Effector CD8-positive, alpha-beta T cell (primary cell): Measurements from ENCODE around the gene DALRD3.

Experiments used
- DNase-seq: peaks from one replicate; lab custom pipeline; 2025; lab: John Stamatoyannopoulos, UW

Gene DALRD3

DNA sequence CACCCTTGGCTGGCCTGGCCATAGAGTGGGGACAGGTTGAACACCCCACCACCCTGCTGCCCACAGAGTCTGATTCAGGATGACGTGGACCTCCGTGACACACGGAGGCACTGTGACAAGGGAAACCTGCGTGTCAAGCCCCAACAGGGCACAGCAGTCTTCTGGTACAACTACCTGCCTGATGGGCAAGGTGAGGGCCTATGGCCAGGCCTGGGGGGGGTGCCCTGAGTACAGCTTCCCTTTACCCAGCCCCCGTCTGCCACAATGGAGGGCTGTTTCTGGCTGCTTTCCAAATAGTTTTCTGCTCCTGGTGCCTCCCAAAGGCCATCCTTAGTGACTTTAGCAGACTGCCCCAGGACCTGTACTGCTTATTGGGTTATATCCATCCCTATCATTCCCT is 12.4 kb downstream of the DALRD3 start:
- no peak for DNase-seq

DNA sequence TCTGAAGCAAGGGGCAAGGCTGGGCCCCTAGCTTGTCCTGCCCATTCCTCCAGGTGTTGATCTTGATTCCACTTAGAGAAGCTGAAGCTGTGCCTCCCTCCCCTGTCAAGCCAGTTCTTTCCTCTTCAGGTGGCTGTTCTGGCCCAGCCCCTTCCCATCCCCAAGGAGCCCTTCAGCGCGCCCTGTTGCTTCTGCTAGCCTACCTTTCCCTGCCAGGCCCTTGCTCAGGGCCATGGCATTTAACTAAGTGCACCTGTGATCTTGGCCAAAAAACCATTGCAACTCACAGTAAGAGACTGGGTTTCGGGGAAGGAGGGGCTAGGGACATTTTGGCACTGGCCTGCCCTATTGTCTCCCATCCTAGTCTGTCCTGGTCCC is 13.1 kb downstream of the DALRD3 start:
- no peak for DNase-seq

DNA sequence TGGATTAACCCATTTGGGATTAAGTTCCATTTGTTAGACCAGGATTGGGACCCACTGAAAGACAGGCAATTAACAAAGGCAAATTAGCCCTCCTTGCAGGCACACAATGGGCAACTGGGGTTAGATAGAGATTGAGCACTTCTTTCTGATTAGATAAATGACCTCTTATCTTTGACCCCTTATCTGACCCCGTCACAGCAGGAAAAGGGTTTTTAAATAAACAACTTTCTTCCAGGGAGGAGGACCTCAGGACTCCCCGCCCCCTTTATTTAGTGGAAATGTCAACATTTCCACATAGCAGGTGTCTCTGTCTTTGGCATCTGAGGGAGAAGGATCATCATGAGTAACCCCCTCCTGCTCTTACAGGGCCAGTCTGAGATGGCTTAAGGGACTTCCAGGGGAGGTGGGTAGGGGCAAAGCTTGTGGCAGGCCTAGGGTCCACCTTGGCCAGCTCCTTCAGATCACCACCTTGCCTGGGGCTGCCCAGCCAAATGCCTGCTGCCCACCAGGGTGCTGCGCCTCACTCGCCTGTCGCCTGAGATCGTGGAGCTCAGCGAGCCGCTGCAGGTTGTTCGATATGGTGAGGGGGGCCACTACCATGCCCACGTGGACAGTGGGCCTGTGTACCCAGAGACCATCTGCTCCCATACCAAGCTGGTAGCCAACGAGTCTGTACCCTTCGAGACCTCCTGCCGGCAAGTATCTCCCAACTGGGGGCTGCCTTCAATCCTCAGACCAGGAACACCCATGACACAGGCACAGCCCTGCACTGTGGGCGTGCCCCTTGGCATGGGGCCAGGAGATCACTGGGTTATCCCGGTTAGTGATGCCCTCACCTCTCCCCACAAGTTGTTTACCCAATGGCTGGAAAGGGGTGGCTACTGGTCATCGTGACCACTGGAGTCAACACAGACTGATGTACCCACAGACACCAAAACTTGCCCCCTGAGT is 13.8 kb downstream of the DALRD3 start:
- DNase-seq: no peak

DNA sequence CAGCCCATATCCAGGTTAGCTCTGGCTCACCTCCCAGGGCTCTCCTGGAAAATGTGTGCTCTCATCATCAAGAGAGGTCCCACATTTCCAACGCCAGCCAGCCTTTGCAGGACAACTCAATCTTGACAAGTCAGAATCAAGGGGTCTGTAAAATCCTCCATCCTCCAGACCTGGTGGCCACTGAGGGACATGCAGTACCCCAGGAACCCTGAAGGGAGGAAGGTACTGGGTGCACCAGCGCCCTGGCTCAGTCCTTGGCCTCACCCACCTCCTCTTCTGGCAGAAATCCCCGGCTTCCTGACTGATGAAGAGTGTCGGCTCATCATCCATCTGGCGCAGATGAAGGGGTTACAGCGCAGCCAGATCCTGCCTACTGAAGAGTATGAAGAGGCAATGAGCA is 17.2 kb downstream of the DALRD3 start:
- no peak for DNase-seq

DNA sequence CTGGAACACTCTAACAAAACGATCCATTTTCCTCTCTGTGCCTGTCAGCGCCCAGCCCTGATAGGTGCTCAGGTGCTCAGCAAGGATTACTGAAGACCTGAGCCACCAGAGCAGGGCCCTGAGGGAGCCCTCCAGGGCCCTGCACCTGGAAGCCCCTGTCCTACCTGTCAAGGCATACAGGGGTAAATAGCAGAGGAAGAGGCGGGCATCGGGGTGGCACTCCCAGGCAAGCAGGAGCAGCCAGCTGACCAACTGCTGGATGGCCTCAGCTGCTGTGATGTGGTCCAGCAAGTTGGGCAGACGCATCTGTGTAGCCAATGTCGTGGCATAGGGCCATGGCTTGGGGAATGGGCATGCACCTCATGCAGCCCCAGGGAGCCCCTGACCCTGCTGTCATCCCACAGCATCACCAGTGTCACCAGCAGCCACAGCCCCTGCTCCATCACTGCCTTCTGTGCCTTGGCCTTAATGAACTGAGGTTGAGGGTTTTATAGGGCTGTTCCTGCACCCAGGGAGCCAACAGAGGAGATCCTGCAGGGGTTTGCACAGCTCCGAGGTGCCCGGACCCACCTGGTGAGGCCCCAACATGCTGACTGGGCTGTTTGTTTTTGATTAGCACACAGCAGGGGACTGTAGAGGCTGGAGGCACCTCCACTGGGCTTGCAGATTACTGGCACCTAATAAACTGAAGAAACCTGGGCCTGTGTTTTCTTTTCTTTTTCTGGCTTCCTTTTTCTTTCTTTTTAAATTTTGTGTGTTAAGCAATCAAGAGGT is 19.1 kb downstream of the DALRD3 start:
- DNase-seq: no peak

DNA sequence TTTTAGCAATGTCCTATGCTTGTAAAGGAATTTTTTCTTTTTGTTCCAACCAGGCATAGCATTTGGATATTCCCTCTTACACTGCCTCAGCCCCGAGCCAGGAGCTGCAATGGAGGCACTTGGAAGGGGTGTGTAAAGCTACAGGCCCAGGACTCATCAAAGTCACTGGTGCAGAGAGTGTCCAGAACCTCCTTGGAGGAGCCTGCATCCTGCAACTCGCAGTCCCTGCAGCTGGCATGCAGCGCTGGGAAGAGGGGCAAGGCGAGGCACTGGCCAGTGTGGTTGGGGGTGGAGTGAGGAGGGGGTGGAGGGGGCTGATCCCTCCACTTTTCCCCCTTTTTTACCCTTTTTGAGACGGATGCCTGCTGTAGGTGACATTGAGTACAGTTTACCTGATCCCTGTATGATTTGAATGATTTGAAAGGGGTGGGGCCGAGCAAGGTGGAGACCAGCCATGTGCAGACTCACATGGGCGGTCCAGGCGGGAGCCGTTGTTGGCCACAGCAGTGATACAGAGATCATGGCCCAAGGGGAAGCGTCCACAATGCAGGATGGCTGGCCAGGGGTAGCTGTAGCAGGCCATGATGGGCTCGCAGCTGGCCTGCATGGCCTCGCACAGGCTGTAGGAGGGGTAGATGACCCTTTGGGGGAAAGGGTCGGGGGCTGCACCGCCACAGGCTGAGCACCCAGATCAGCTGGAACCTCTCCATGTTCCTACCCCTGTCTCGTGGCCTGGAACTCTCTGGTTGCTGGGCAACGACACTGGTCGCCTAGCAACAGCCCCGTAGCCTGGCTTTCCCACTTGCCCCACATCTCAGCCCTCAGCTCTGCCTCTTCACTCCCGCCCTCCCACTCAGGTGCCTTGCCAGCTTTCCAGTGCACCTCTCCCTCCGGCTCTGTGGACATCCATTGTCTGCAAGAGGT is 20.4 kb downstream of the DALRD3 start:
- DNase-seq: no peak

DNA sequence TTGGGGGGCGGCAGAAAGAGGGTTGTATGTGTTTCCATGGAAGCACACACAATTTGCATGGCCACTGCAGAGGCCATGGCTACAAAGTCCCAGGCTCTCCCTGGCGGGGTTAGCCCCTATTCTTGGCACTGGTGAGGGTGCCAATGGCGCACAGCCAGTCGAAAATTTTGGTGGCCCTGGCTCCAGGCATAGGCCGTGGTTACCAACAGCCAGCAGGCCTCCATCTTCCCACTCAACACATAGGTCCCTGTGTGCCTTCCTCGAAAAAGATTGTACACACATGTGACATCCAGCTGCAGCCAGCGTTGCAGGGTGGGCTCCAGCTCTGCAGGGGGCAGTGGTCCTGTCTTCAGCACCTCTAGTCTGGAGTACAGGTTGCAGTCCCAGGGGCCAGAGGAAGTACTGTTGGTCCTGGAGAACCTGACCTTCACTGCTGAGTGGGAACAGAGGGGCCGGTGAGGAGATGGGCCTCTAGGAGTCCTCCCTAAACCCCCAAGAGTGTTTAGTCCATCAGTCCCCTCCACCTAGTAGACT is 21.2 kb downstream of the DALRD3 start:
- DNase-seq: no peak

DNA sequence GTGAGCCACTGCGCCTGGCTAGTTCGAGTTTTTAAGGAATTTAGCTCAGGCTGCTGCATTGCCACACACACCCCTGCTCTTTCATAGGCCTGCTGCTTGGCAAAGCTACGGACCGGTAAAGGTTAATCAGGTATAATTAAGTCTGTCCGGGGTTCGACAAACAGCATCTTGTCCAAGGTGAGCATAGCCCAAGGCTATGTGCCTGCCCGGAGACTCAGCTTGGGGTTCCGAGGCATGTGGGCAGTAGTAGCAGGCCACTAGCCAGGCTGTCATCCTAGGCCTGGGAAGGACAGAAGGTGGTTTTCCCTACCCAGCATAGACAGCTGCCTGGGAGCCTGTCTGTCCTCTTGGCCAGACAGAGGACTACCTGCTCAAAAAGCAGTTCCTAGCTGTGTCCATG is 21.7 kb downstream of the DALRD3 start:
- no peak for DNase-seq

DNA sequence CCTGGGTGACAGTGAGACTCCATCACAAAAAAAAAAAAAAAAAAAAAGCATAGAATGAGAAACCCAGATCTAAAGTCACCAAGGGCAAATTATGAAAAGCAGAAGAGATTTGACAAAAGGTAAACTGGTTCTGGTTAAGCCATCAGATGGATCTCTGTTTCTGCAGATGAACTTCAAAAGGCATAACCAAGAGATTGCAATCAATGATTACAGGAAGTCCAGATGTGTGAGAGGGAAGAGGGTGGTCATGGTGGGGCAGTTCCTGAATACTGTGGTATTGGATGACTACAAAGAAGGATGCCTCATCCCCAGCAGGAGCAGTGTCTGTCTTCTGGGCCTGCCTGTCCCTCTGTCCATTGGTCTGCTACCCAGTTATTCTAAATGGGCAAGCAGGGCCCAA is 24.5 kb downstream of the DALRD3 start:
- no peak for DNase-seq

DNA sequence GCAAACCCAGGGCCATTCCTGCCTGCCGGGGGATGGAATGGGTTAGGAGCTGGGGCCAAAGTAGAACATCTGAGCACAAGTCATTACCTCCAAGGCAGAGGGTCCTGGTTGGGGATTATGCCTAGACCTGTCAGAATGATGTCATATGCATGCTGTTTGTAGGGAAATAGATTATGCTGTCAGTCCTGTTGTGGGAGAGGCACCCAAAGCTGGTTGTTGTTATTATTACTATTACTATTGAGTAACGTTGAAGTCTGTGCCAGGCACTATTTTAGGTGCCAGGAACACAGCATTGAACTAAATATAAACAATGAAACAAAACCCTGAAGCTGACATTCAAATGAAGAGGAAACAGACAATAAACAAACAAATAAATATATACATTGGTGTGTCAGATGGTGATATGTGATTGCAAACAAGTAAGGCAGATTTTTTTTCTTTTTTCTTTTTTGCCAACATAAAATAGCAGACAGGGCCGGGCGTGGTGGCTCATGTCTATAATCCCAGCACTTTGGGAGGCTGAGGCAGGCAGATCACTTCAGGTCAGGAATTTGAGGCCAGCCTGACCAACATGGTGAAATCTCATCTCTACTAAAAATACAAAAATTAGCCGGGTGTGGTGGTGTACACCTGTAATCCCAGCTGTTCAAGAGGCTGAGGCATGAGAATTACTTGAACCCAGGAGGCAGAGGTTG is 26.4 kb downstream of the DALRD3 start:
- DNase-seq: no peak

DNA sequence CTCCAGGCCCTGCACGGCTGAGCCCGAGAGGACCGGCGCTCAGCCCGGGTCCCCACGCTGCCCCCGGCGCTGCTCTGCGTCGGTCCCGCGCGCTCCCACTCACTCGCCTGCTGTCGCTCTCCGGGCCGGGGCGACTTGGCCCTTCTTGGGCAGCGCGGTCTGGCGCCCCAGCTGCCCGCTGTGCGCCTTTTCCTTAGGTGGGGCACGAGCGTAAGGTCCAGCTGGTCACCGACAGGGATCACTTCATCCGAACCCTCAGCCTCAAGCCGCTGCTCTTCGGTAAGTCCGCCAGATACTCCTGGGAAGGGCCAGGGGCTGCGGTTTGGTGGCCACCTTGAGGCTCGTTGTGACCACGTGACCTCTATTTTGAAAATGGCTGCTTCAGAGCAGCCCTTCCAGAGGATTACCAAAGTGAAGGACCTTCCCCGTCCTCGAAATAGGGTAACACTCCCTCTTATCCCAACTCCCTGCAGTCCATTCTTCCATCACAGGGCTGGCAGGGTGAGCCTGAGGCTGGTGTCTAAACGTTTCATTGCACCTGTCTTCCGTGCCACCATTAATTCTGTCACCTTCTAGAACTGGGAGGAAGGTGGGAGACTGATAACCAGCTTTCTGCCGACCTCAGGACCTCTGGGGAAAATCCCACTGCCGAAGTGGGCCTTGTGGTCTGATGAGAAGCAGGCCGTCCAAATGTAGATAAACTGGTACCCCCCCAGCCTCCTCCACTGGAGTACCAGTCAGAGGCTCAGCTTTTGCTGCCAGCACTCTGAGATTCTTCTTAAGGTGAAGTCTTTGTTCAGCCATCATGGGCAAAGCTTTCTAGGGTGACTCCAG is 27.5 kb downstream of the DALRD3 start:
- DNase-seq: no peak

DNA sequence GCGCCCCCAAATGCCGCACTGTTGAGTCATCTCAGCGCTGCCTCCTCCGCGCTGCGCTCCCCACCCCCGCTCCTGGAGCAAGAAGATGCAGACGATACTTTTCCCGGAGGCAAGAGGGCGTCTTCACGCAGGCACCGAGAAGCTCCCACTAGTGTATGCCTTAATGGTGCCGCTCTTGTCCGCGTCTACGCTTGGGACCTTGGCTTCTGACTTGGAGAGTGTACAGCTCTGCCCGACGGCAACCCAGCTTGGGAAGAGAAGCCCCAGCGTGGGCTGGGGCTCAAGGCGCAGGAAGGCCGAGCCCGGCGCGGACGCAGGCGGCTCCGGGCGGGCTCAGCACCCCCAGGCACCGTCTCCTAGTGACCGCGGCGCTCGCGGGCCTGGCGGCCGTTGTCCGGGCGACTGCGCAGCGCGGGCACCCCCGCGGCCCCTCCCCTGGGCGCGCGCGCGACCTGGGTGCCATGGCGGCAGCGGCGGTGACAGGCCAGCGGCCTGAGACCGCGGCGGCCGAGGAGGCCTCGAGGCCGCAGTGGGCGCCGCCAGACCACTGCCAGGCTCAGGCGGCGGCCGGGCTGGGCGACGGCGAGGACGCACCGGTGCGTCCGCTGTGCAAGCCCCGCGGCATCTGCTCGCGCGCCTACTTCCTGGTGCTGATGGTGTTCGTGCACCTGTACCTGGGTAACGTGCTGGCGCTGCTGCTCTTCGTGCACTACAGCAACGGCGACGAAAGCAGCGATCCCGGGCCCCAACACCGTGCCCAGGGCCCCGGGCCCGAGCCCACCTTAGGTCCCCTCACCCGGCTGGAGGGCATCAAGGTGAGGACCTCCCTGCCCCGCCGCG is 28.4 kb downstream of the DALRD3 start, which contains the start of gene P4HTM:
Gene P4HTM (plus strand): TSS at position 446 of the 840 bp plus-strand sequence. CDS start 16 bp downstream, at position 462.
- peak; percentile 64 for DNase-seq

DNA sequence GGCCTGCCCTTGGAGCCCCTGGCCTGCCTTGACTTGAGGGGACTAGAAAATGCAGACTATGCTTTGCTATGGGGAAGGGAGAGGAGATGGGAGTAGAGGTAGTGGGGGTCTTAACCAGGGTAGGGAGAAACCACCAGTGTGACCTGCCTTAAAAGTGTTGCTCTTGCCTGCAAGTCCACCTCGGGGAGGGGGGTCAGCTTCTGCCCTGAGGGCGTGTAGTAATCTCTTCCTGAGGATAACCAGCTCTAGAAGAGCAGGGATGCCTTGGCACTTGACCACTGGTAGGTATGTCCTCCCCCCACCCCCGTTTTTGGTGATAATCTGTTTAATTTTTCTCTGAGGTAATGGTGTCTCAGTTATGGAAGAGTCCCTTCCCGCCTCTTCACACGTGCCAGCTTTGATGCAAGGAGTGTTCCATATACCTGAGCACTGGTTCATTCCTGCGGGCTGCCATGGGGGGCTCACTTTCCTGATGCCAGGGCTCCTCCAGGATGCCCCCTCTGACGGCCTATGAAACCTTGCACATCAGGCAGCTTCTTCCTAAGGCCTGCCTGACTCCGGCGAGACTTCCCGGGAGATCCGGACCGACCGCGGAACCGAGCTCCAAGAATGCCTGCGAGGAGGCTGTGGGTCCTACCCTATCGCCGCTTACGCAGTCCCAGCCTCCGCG is 29.1 kb downstream of the DALRD3 start:
- DNase-seq: no peak

DNA sequence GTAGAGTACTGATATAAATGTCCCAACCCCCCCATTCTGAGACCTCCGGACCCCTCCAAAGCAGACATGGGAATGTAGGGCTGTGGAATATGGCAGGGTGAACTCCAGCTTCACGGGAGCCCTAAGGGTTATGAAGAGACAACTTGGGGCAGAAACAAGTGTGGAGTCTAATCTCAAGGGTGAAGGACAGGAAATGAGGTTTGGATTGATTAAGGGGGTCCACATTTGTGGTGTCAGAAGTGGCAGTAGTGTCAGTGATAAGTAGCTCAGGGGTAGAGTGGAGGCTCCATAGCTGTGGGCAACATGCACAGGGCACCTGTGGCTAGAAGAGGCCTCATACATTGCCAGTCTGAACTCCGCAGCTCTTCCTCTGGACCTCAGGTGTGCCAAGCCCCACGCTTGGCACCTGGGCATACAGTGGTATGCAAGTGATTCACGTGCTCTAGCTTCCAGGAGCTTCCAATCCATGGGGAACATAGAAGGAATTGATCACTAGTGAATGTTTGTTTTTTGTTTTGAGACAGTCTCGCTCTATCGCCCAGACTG is 32.5 kb downstream of the DALRD3 start:
- DNase-seq: no peak

DNA sequence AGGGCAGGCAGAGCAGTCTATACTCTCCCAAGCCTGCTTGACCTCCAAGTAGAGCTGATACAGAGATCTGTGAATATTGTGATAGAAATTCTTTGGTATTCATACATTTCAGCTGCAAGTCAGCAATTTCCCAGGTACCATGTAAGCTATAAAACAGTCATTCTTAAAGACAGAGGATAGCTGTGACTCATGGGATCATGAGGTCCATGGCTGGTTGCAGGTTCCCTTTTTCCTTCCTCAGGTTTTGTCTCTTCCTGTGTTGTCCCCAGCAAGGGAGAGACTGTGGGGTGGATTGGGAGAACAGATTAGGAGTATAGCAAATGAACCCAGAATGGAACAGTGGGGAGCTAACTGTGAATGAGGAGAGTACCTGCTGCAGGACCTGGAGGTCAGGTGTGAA is 33.7 kb downstream of the DALRD3 start:
- DNase-seq: no peak

DNA sequence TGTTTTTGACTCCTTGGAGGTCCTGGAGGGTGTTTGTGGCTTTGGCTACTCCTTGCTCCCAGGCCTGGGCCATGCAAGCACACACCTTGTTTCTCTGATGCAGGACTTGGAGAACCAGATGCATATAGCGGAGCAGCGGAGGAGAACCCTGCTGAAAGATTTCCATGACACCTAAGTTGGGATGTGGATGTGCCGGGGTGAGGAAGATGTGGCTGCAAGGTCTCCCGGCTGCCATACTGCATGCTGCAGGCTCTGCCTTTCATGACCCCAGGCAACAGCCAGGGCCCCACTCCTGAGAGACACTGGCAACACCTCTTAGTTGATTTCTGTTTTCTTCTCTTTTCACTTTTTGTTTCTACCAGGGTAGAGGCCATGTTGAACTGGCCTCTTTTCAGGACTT is 35.3 kb downstream of the DALRD3 start:
- no peak for DNase-seq

DNA sequence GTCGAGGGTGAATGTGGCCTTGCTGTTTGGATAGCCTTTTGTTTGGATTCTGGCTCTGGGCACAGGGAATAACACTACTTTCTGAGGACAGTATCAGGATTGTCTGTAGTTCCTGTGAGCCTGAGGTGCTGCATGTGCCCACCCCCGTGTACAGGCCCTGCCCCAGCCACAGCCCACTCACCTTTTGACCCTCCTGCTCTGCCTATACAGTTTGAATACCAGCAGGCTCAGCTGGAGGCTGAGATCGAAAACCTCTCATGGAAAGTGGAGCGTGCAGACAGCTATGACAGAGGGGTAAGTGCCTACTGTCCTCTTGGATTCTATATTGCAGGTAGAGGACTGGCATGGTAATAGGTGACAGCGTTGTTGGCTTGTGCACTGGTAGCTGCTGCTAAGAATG is 35.7 kb downstream of the DALRD3 start:
- DNase-seq: no peak

DNA sequence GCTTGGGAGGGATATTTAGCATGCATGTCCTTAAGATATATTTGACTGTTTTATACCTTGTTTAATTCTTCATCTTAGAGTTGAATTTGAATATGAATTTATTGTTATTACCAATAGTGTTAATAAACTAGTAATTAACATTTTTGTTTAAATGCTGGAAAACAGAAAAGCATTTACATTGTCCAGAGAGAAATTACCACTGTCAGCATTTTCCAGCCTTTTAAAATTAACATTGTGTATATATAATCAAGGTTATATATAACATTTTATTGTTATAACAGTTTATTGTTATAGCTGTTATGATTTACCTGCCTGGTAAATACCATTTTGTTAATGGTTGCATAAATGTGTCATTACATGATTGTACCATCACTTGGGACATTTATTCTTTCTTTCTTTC is 36.4 kb downstream of the DALRD3 start:
- DNase-seq: no peak
